22Rv1 (cell line): ENCODE measurements around the gene YIPF3.

Experiments
- CTCF ChIP-seq: fragments of 450-650 bp; IDR thresholded peaks from 2 replicates; pipeline ENCODE4 v1.5.1; 2017; ENCODE audit warnings: mild to moderate bottlenecking
- ZFX ChIP-seq: fragments of 450-650 bp; IDR thresholded peaks from 2 replicates; pipeline ENCODE4 v1.6.1; 2017; ENCODE audit warnings: antibody characterized with exemption, borderline replicate concordance

- TF ChIP-seq CTCF, result no peak
- TF ChIP-seq ZFX, result no peak
These were observed 13.3 kb downstream of the YIPF3 start for GRCh38 chr6:43503443-43503842.
